GM20431 (cell line): Measurements from ENCODE around the gene RPS6KA2.

Source experiments
- in situ Hi-C: fragments of 300-500 bp; cut with MseI, MboI; formaldehyde crosslinking; loops from one replicate; pipeline ENCODE4 v1.15.0; 2020; ENCODE audit warnings: low sequenced_read_pairs; ENCODE audit not compliant: unreplicated experiment

RPS6KA2 gene

DNA sequence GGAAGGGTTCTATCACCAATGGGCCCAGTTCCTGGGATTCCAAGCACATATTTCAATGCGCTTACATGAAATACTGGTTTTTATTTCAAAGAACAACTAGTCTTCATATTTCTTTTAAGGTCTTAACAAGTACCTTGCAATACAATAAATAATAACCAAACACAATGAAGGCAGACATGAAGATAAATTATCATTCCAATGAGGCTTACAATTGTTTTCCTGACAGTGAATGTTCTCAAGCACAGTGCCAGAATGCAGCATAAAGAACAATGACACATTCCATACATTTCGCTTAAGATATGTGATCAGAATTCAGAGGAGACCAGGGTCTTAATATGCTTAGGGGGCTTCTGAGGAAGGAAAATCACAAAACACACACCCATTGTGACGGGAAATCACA is 66.8 kb downstream of the RPS6KA2 start:
- in situ Hi-C loops: no loop called here

DNA sequence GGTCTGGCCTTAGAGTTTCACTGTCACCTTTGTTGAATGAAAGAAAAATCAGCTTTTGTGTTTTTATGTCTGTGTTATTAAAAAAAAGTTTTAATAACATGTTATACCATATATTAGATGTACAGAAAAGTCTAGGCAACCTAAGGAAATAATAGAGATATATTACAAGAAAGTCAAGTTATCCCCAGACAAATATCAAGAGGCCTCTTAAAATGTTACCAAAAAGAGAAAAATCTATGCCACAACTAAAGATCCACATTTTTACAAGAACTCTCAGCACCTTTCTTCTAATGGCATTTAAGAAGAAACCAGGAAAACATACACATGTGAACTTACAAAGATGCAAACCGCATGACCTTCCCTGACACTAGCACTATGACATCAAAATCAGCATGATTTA is 67.4 kb downstream of the RPS6KA2 start:
- in situ Hi-C loops: no loop called here

DNA sequence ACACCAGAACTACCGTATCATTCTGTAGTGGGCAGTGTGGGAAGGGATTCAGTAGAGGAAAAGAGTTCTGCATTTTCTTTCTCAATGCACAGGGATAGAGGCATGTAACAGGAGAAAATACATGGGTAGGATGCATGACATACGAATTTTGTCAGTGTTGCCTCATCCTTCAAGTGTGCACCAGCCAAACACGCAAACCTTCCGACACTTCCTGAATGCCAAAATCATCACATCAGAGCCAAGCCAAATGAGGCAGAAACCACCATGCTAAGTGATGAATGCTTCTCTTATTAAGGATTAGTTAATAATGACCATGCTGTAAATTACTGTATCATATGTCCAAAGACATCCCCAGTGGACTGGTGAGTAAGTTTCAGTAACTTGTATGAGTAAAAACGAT is 67.8 kb downstream of the RPS6KA2 start:
- in situ Hi-C loops: no loop called here

DNA sequence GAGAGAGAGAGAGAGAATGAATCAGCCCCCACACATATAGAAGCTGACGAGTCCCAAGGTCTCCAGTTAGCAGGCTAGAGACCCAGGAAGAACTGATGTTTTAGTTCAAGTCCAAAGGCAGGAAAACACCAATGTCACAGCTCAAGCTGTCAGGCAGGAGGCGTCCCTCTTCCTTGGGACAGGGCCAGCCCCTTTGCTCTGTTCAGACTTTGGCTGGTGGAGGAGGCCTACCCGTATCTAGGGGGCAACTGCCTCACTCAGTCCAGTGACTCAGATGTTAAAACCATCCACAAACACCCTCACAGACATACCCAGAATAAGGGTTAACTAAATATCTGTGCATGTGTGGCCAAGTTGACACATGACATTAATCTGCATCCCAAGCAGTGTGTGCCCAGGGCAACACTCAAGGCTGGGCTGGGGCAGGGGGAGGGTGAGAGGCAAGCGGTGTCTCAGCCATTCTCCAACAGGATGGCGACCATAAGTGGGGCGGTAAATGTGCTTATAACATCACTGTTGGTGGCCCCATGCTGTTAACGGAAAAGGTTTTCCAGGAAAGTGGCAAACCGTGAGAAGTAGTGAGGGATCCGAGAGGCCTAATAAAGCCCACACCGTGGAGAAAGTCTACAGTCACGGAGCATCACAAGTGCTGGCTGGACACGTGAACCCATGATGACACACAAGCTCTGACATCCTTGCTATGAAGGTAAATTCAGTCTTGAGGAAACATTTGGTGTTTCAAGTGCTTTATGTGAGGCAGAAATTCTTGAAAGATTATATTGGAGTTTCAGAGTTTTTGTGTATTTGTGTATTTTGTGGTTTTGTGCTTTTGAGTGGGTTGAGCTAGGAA is 68.7 kb downstream of the RPS6KA2 start:
- in situ Hi-C loops: no loop called here

DNA sequence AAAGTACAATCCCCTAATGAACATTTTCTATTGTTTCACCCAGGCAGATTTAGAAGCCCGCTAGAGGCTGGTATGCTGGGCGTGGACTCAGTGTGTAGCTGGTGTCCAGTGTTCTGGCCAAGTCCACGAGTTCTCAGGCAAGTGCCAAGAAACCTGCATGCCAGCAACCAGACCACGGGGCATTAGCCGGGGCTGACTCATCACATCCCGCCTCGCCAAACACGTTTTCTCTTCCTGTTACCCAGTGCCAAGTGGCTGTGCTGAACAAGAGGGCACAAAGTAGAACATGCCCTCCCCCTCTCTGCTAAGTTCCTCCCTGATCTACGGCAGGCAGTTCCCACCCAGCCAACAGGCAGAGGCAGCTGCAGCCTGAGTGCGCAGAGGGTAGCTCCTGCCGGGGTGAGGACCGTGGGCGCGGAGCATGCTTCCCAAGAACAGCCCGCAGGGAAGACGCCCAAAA is 70.2 kb downstream of the RPS6KA2 start:
- in situ Hi-C loops: no loop called here

DNA sequence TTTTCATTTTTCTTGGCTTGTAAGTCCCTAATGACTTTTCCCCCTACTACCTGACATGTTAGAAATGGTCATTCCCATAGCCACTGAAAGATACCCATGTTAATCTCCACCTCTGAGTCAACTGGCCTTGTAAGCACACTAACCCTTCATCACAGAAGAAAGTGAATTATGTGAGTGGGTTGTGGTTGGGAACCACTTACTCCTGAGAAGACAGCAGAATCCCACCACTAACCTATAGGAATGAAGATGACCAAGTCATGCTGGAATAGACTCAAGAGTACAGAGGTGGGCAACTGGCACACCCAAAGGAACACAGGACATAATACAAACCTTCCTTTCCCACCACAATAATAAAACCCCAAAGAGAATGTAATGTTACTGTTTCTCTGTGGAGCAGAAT is 70.7 kb downstream of the RPS6KA2 start:
- in situ Hi-C loops: no loop called here

DNA sequence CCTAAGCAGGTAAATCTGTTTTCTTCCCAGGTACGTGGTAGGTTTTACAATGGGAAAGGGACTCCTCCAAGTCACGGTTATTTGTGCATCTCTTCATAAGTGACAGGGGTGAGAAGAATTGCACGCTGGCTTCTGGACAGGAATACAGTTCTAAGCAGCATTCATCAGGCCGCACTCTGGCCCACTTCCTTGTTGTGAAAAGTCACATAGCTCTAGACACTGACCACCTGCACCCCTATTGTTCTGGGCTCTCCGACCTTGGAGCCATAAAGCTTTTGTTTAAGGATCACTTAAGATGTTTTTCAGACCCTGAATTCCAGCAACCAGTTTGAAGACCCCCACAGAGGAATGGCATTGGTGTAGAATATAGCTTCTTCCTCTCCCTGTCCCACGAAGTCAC is 72.0 kb downstream of the RPS6KA2 start:
- in situ Hi-C loops: no loop called here

DNA sequence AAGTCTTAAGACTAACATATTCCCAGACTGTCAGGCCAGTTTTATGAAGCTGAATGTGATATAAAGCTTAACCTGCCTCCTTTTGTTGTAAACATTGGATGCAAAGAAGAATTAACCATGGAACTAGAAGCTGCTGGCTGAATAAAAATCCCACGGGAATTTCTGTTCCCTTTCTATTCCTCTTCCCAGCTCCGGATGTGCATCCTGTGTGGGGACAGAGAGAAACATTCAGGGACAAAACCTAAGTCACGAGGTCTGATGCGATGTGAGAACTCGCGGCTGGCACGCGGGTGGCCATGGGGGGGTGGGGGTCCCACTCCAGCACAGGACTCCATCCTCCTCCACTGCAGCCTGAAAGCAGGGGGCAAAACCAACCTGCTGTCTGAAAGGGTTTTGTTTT is 72.7 kb downstream of the RPS6KA2 start:
- in situ Hi-C loops: no loop called here

DNA sequence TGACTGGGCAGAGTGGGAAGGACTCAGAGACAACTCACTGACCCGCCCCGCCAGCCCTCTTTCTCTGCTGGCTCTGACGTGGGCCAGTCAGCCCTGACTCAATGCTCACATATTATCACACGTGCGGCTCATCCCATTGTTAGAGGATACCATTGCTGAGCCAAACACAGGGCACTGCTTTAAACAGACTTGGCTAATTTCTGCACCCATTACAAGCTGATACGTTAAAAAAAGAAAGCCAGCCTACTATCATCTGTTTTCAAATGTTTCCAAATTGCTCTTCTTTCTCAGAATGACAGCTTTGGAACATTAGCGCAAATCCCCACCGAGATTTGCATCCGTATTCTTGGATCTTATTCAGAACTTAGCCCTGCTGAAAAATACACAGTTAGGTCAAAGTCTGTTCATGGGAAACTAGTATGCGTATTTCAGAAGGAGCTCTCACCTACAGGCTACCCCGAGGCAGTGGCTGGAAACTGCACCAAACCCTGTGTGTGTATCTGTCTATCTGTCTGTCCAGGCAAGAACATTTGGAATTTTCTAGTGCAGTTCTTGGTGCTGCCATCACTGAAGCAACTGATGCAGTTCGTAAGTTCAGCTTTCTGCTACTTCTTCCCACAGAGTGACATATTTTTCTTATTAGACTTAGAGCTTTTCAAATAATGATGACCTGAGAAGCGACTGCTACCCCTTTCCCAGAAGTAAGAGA is 73.3 kb downstream of the RPS6KA2 start:
- in situ Hi-C loops: no loop called here

DNA sequence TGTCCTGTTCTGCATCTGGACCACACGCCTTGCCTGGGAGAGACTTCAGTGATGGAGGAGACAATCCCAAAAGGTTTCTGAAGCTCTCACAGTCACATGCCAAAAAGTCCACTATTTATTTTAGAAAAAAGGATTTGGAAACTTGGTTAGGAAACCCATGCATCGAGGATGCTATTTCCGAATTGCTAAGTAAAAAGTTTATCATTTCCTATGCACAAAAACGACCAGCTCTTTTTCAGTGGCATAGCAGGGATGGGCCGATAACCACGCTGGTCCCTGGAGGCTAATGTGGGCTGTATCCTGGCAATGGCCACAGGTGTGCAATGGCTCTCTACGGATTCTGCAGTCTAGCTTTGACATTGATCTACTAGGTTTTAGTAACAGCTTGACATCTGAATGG is 74.5 kb downstream of the RPS6KA2 start:
- in situ Hi-C loops: no loop called here

DNA sequence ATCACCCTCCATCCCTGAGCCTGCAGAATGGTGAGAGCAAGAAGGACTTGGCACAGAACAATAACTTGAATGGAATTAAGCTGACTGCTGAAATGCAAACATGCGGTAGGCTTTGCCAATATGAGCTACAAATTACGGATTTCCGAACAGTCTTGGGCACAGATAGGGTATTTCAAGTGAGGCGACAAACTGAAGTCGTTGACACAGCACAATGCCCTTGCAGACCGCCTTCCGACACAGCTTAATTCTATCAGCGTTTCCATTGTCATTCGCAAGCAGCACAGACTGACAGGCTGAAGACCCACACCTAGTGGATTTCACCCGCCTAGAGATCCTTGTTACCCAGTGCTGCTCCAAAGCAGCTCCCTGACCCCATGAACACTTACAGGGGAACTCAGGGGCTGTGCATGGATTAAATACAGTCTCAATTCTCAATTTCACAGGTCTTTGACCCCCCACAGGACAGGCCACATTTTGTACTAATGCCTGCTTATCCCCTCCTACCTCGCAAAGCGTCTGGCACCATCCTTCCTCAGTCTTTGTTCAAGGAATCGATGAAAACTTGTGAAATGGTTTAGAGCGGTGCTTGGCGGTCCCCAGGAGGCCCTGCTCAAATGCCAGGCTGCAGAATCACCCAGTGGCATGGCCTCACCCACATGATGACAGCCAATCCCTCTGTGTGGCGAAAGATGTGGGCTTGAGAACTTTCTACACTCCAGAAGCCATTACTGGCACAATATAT is 75.1 kb downstream of the RPS6KA2 start:
- in situ Hi-C loops: no loop called here

DNA sequence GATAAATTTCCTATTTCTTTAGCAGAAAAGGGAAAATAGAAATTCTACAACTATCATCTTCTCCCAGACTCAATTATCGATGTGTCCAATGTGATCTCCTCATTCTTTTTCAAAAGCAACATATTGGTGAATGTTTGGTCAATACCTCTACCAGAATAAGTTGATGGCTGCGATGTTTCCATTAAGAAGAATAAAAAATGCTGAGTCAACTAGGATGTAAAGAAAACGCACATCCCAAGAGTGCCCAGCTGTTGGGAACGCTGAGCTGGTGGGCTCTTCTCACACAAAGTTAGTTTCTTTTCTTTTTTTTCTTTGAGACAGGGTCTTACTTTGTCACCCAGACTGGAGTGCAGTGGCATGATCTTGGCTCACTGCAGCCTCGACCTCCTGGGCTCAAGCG is 80.4 kb downstream of the RPS6KA2 start:
- in situ Hi-C loops: no loop called here

DNA sequence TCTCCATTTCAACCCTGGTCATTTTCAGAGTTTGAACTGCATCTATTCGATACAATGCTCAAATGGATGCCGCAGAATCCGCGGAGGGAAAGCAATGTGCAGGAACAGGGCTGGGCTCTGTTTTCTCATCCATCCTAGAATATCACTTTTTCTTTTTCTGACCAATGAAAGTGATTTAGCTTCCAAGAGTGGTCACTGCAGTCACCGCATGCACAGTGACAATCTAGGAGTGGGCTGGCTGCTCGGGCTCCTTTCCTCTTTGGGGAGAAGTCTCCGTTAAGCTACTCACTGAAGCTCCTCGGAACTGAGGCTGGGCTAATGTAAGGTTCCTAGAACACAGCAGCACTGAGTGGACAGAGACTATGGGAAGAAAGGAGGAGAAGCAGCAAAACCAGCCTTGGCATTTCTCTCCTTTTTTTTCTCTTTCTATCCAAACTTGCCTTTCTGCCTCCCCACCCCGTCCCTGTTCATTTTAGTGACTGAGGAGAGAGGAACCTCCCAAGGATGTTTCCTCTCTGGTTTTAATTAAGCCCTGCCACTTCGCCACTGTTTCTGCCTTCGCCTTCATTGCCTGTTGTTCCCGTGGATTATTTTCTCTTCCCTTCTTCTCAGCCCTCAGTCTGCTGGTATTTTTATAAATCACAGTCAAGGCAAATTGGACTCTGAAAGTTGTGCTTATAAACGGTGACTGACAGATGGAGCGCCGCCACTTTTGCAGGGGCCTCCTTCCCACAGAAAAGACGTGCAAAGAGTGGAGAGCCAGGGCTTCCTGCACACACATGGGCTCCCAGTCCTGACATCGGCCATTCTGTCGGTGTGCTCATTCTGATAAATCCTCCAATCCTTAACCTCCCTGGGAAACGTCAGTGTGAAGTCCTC is 81.7 kb downstream of the RPS6KA2 start:
- in situ Hi-C loops: no loop called here

DNA sequence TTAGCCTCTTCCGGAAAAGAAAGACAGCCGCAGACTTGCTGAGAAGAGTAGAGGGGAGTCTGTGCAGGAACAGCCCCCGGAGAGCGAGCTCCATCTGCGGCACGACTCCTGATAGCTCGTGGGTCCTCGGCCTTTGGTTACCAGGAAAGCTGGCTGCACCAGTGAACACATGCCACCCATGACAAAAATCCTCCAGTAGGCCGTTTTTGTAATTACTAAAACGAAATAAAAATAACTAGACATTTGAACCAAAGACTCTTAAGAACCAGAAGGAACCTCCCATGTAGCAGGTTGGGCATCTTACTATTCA is 82.8 kb downstream of the RPS6KA2 start:
- in situ Hi-C loops: no loop called here

DNA sequence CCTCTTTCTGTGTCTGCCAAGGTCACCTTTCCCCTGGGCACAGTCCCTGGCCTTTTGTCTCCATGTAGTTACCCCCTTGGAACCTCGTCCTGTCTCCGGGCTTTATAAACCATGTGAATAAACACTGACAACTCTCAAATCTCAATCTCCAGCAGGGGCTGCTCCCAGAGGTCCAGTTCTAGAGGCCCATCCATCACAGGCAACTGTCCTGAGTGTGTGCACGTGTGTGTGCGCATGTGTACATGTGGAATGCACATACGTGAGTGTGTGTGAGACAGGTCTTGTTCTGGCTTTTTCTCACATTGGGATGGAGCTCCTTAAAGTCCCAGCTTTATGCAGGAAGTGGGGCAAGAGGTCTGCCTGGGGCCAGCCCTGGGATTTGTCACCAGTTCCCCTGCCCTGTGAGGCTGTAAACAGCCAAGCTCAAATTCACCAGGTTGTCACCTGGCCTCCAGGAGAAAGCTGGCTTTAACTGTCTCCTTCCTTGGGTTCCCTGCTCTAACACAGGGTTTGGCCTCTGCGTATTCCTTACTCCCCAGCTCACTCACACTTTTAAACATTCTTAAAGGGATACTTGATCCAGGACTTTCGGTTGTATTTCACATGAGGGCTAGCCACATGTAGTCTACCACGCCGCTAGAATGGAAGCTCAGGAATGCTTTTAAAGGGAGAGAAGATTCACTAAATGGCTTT is 83.3 kb downstream of the RPS6KA2 start:
- in situ Hi-C loops: no loop called here

DNA sequence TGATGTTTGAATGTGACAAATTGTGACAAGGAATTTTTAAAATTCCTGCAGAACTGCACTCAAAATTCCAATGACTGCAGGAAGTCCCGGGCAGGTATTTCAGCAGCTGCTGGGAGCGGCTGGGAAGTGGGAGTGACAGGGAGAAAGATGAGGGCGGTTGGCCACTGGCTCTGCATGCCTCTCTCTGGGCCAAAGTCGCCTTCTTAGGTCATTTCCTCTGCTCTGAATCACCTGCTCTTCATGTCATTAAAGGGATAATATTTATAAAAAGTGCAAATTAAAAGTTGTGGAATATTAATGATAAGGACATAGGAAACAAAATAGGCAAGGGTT is 84.5 kb downstream of the RPS6KA2 start:
- in situ Hi-C loops: no loop called here

DNA sequence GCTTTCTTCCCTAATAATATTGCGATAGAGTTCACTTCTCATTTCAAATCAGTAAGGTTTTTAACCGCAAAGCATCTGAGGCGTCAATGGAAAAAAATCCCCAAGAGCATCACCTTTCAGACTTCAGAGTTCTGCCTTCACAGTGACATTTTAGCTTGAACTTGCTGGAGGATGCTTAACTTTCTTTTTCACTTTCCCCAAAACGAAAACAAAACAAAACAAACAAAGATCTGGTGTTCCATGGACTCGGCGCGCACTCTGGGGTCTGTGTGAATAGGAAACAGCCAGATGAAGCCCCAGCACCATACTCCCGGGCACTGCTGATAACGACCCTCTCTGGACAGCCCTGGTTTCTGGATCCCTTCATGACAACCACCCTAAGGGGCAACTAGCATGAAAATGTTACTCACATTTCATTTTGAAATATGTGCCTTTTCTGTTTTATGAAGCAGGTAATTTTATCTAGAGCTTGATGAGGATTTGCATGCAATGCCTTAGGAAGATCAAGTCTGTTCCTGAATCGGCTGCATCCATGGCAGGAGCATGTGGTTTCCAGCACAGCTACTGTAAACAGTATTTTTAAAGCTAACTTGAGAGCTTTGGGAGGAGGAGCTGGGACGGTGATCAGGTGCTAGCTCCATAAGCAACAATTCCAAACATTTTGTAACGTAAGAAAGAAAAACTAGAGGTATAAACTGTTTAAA is 85.0 kb downstream of the RPS6KA2 start:
- in situ Hi-C loops: no loop called here

DNA sequence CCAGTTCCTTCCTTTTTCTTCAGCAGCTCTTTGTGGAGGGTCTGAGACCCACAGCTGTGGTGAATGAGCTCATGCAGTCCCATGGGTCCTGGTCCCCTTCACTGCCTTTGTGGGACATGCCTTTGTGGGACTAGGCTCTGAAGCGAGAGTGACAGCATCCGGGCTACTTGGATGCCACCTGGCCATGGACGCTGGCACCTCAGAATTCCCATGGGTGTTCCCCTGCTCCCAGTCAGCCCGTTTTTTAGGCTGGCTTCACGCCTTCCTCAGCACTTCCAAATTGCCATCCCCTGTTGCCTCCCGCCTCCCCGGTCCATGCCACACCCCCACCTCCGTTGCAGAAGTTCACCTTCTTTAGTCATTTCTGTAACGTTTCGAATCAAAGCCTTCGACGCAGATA is 85.7 kb downstream of the RPS6KA2 start:
- in situ Hi-C loops: no loop called here
